GM12875 (cell line): ENCODE results near the gene HRNR.

Experiments used
- H3K4me3 ChIP-seq: one replicate; pipeline ENCODE4 v1.5.1; 2011; ENCODE audit warnings: low read depth, low read length, control low read depth
- CTCF ChIP-seq: IDR thresholded peaks from 2 replicates; pipeline ENCODE4 v1.5.1; 2011; ENCODE audit warnings: low read depth, mild to moderate bottlenecking, control low read depth, inconsistent platforms, low read length, moderate library complexity, borderline replicate concordance; ENCODE audit not compliant: insufficient read depth

Gene HRNR

GRCh38 chr1:152169366-152170025 lies 54.5 kb downstream of the HRNR start:
- H3K4me3 ChIP-seq, result no peak overlapping the region

GRCh38 chr1:152168535-152168868 lies 55.5 kb downstream of the HRNR start:
- no peak for TF ChIP-seq CTCF
- no peak overlapping the region for H3K4me3 ChIP-seq

More at GRCh38 chr1:152169366-152170025, 54.5 kb downstream of the HRNR start:
- no peak for TF ChIP-seq CTCF

- TF ChIP-seq CTCF, result no peak
These were observed 56.0 kb downstream of the HRNR start for GRCh38 chr1:152167835-152168534.

GRCh38 chr1:152166966-152167365 lies 57.0 kb downstream of the HRNR start:
- no peak overlapping the region for H3K4me3 ChIP-seq
- no peak for TF ChIP-seq CTCF

More at GRCh38 chr1:152167835-152168534, 56.0 kb downstream of the HRNR start:
- H3K4me3 ChIP-seq, result no peak overlapping the region

GRCh38 chr1:152165286-152166077 lies 58.5 kb downstream of the HRNR start:
- no peak for TF ChIP-seq CTCF
- no peak overlapping the region for H3K4me3 ChIP-seq

- no peak for TF ChIP-seq CTCF
- H3K4me3 ChIP-seq, result no peak overlapping the region
These were observed 59.4 kb downstream of the HRNR start for GRCh38 chr1:152164517-152165136.
